HEK293 (cell line): ENCODE data around the gene CTH.
"Not testable (repeated sequence)": the region's sequence is repeated elsewhere in the genome, so short reads cannot be mapped to it uniquely, and the experiment has no call there.

Source experiments
- CTCF ChIA-PET: fragments of 350-600 bp; formaldehyde crosslinking; extraction: SDS; loops from one replicate; lab custom pipeline; 2021; ENCODE audit warnings: antibody characterized with exemption; lab: Yijun Ruan, JAX
- POLR2A ChIA-PET: fragments of 300-600 bp; formaldehyde crosslinking; extraction: SDS; loops from one replicate; lab custom pipeline; 2020; ENCODE audit warnings: antibody characterized with exemption, inconsistent platforms; lab: Yijun Ruan, JAX
- H3K27ac ChIP-seq: fragments of 200-500 bp; sonication (Bioruptor generic); 2 replicates; pipeline ENCODE4 v1.5.1; 2014; ENCODE audit warnings: low read depth, low read length, control low read depth, inconsistent platforms; ENCODE audit errors: extremely low read depth
- H3K36me3 ChIP-seq, 2 experiments: fragments of 200-500 bp in 1 of 2; sonication (Bioruptor generic) in 1 of 2; 1 replicate in 1 of 2; 2 replicates in 1 of 2; pipeline ENCODE4 v1.5.1; 2014 to 2017; ENCODE audit warnings: inconsistent platforms in 2 of 2, low read length in 2 of 2; ENCODE audit not compliant: control insufficient read depth in 2 of 2, insufficient read depth in 1 of 2
- H3K4me1 ChIP-seq: fragments of 200-500 bp; sonication (Bioruptor generic); 2 replicates; pipeline ENCODE4 v1.5.1; 2014; ENCODE audit warnings: mild to moderate bottlenecking, low read length, inconsistent platforms; ENCODE audit not compliant: control insufficient read depth, insufficient read depth
- H3K4me3 ChIP-seq: 2 replicates; pipeline ENCODE4 v1.5.1; 2011; ENCODE audit warnings: low read depth, mild to moderate bottlenecking, control low read depth, low read length, moderate library complexity
- H3K9me3 ChIP-seq: fragments of 200-500 bp; sonication (Bioruptor generic); 2 replicates; pipeline ENCODE4 v1.5.1; 2014; ENCODE audit warnings: low read depth, low read length, inconsistent platforms; ENCODE audit not compliant: control insufficient read depth, insufficient read depth
- GLIS1 ChIP-seq: fragments of 450-650 bp; formaldehyde crosslinking; IDR thresholded peaks from 2 replicates; pipeline ENCODE4 v1.5.1; 2016; ENCODE audit warnings: missing biosample characterization, missing genetic modification characterization
- HOXC10 ChIP-seq: sonication (generic); formaldehyde crosslinking; IDR thresholded peaks from 2 replicates; pipeline ENCODE4 v1.8.1; 2023; ENCODE audit warnings: mild to moderate bottlenecking, missing genetic modification reagents
- KLF1 ChIP-seq: fragments of 450-650 bp; formaldehyde crosslinking; IDR thresholded peaks from 2 replicates; pipeline ENCODE4 v1.5.1; 2016; ENCODE audit warnings: missing biosample characterization, missing genetic modification characterization
- KLF7 ChIP-seq: fragments of 450-650 bp; formaldehyde crosslinking; IDR thresholded peaks from 2 replicates; pipeline ENCODE4 v1.5.1; 2016; ENCODE audit warnings: missing biosample characterization, missing genetic modification characterization, borderline replicate concordance
- WT1 ChIP-seq: fragments of 450-650 bp; formaldehyde crosslinking; IDR thresholded peaks from 2 replicates; pipeline ENCODE4 v1.5.1; 2016; ENCODE audit warnings: missing biosample characterization, missing genetic modification characterization
- ZFHX2 ChIP-seq: fragments of 450-650 bp; formaldehyde crosslinking; conservative IDR thresholded peaks from 2 replicates; pipeline ENCODE4 v1.5.1; 2016; ENCODE audit warnings: missing biosample characterization, missing genetic modification characterization
- ZFP69B ChIP-seq: fragments of 450-650 bp; formaldehyde crosslinking; IDR thresholded peaks from 2 replicates; pipeline ENCODE4 v1.5.1; 2016; ENCODE audit warnings: missing biosample characterization, missing genetic modification characterization
- ZNF18 ChIP-seq: fragments of 450-650 bp; formaldehyde crosslinking; IDR thresholded peaks from 2 replicates; pipeline ENCODE4 v1.5.1; 2016; ENCODE audit warnings: missing biosample characterization, missing genetic modification characterization
- ZNF404 ChIP-seq: fragments of 450-650 bp; formaldehyde crosslinking; IDR thresholded peaks from 2 replicates; pipeline ENCODE4 v1.5.1; 2017; ENCODE audit warnings: missing biosample characterization, missing genetic modification characterization
- ZNF449 ChIP-seq: fragments of 450-650 bp; formaldehyde crosslinking; IDR thresholded peaks from 2 replicates; pipeline ENCODE4 v1.5.1; 2017; ENCODE audit warnings: missing biosample characterization, mild to moderate bottlenecking, missing genetic modification characterization, moderate library complexity
- ZNF544 ChIP-seq: fragments of 450-650 bp; formaldehyde crosslinking; IDR thresholded peaks from 2 replicates; pipeline ENCODE4 v1.5.0; 2017; ENCODE audit warnings: missing biosample characterization, missing genetic modification characterization
- ZNF548 ChIP-seq: fragments of 450-650 bp; formaldehyde crosslinking; IDR thresholded peaks from 2 replicates; pipeline ENCODE4 v1.5.1; 2016; ENCODE audit warnings: missing biosample characterization, missing genetic modification characterization
- ZNF560 ChIP-seq: fragments of 450-650 bp; formaldehyde crosslinking; IDR thresholded peaks from 2 replicates; pipeline ENCODE4 v1.5.1; 2017; ENCODE audit warnings: missing biosample characterization, missing genetic modification characterization, borderline replicate concordance
- ZNF658 ChIP-seq: fragments of 450-650 bp; formaldehyde crosslinking; IDR thresholded peaks from 2 replicates; pipeline ENCODE4; 2016; ENCODE audit warnings: missing biosample characterization, missing genetic modification characterization
- ZSCAN30 ChIP-seq: fragments of 450-650 bp; IDR thresholded peaks from 2 replicates; pipeline ENCODE4 v1.5.1; 2018; ENCODE audit warnings: missing biosample characterization, mild to moderate bottlenecking, missing genetic modification characterization, moderate library complexity
- TF ChIP-seq, protein P1 (sequence below): fragments of 450-650 bp; formaldehyde crosslinking; IDR thresholded peaks from 2 replicates; pipeline ENCODE4 v1.5.1; 2016; ENCODE audit warnings: missing biosample characterization, missing genetic modification characterization
- TF ChIP-seq, protein P2 (sequence below): fragments of 450-650 bp; formaldehyde crosslinking; IDR thresholded peaks from 2 replicates; pipeline ENCODE4 v1.5.1; 2016; ENCODE audit warnings: missing biosample characterization, missing genetic modification characterization
- TF ChIP-seq, protein P3 (sequence below): fragments of 450-650 bp; formaldehyde crosslinking; IDR thresholded peaks from 2 replicates; pipeline ENCODE4 v1.5.1; 2016; ENCODE audit warnings: missing biosample characterization, missing genetic modification characterization, low read depth
- TF ChIP-seq, protein P4 (sequence below): fragments of 450-650 bp; formaldehyde crosslinking; IDR thresholded peaks from 2 replicates; pipeline ENCODE4 v1.5.1; 2016; ENCODE audit warnings: missing biosample characterization, missing genetic modification characterization

CTH gene

GRCh38 chr1:70373580-70373979 lies 37.5 kb upstream of the CTH start:
- POLR2A ChIA-PET: interaction anchor here (1.4 kb wide), 1 partner anchor 19 kb away, joined by 4 read pairs; the partner anchor contains the start of gene ANKRD13C
- H3K4me1 ChIP-seq, H3K36me3 ChIP-seq, CTCF ChIA-PET, H3K4me3 ChIP-seq, H3K27ac ChIP-seq, H3K9me3 ChIP-seq: not testable (repeated sequence)
- TF ChIP-seq, protein P1, sequence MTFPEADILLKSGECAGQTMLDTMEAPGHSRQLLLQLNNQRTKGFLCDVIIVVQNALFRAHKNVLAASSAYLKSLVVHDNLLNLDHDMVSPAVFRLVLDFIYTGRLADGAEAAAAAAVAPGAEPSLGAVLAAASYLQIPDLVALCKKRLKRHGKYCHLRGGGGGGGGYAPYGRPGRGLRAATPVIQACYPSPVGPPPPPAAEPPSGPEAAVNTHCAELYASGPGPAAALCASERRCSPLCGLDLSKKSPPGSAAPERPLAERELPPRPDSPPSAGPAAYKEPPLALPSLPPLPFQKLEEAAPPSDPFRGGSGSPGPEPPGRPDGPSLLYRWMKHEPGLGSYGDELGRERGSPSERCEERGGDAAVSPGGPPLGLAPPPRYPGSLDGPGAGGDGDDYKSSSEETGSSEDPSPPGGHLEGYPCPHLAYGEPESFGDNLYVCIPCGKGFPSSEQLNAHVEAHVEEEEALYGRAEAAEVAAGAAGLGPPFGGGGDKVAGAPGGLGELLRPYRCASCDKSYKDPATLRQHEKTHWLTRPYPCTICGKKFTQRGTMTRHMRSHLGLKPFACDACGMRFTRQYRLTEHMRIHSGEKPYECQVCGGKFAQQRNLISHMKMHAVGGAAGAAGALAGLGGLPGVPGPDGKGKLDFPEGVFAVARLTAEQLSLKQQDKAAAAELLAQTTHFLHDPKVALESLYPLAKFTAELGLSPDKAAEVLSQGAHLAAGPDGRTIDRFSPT (tag by site-specific recombination): 0 out of 2 replicates have a peak, but pooled peaks have one; percentile 17
- TF ChIP-seq KLF7 (peak; percentile 26; the same call in 1 of the 2 replicates), GLIS1 (tag by site-specific recombination) (peak; percentile 90), WT1 (tag by site-specific recombination) (peak; percentile 64; the same call in 1 of the 2 replicates), ZSCAN30 (tag by site-specific recombination) (0 out of 2 replicates have a peak, but pooled peaks have one; percentile 36), KLF1 (tag by site-specific recombination) (peak; percentile 75)

- Histone ChIP-seq H3K4me1 (no peaks in the 10 kb centered on the region), H3K36me3 (no peaks in the 10 kb centered on the region), H3K9me3 (no peaks in the 10 kb centered on the region), H3K27ac (no peak overlapping the region), H3K4me3 (no peak overlapping the region)
- ChIA-PET POLR2A (no interaction called here), CTCF (no interaction called here)
- TF ChIP-seq, protein P2, sequence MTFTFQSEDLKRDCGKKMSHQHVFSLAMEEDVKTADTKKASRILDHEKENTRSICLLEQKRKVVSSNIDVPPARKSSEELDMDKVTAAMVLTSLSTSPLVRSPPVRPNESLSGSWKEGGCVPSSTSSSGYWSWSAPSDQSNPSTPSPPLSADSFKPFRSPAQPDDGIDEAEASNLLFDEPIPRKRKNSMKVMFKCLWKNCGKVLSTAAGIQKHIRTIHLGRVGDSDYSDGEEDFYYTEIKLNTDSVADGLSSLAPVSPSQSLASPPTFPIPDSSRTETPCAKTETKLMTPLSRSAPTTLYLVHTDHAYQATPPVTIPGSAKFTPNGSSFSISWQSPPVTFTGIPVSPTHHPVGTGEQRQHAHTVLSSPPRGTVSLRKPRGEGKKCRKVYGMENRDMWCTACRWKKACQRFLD (tag by site-specific recombination): no peak
- TF ChIP-seq ZFHX2 (tag by site-specific recombination) (no peak), ZFP69B (tag by site-specific recombination) (no peak), ZNF449 (tag by site-specific recombination) (no peak), ZNF18 (tag by site-specific recombination) (no peak), ZNF560 (tag by site-specific recombination) (no peak), ZNF544 (no peak), ZNF404 (tag by site-specific recombination) (no peak), ZNF548 (tag by site-specific recombination) (no peak), HOXC10 (no peak), ZNF658 (tag by site-specific recombination) (no peak)
- TF ChIP-seq, protein P3, sequence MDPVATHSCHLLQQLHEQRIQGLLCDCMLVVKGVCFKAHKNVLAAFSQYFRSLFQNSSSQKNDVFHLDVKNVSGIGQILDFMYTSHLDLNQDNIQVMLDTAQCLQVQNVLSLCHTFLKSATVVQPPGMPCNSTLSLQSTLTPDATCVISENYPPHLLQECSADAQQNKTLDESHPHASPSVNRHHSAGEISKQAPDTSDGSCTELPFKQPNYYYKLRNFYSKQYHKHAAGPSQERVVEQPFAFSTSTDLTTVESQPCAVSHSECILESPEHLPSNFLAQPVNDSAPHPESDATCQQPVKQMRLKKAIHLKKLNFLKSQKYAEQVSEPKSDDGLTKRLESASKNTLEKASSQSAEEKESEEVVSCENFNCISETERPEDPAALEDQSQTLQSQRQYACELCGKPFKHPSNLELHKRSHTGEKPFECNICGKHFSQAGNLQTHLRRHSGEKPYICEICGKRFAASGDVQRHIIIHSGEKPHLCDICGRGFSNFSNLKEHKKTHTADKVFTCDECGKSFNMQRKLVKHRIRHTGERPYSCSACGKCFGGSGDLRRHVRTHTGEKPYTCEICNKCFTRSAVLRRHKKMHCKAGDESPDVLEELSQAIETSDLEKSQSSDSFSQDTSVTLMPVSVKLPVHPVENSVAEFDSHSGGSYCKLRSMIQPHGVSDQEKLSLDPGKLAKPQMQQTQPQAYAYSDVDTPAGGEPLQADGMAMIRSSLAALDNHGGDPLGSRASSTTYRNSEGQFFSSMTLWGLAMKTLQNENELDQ (tag by site-specific recombination): no peak
- TF ChIP-seq, protein P4, sequence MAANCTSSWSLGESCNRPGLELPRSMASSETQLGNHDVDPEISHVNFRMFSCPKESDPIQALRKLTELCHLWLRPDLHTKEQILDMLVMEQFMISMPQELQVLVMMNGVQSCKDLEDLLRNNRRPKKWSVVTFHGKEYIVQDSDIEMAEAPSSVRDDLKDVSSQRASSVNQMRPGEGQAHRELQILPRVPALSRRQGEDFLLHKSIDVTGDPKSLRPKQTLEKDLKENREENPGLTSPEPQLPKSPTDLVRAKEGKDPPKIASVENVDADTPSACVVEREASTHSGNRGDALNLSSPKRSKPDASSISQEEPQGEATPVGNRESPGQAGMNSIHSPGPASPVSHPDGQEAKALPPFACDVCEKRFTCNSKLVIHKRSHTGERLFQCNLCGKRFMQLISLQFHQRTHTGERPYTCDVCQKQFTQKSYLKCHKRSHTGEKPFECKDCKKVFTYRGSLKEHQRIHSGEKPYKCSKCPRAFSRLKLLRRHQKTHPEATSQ (tag by site-specific recombination): no peak
Measured at GRCh38 chr1:70376196-70376595, 34.9 kb upstream of the CTH start.
